Fibroblast of villous mesenchyme (primary cell): ENCODE measurements around the gene SAE1. TPM values are rescaled to one million over a fixed set of nuclear protein-coding genes. Genes with fewer than 3 reads are reported as not detected.
A peak's percentile ranks its signal among the peaks of the same experiment; 100 is the strongest.

ENCODE experiments used
- DNase-seq: peaks from one replicate; pipeline ENCODE4 v3.0.0-alpha.2; 2010; ENCODE audit warnings: low read depth
- H3K4me3 ChIP-seq: 2 replicates; pipeline ENCODE4 v1.5.1; 2011; ENCODE audit warnings: low read depth, mild to moderate bottlenecking, low read length
- total RNA-seq: library from RNA; depleted of rRNA; stranded (reverse); fragments of >200 nt; gene quantifications from 2 replicates; pipeline ENCODE4 v1.2.3, GENCODE V29; 2012
- TF ChIP-seq, protein P1 (sequence below): IDR thresholded peaks from 2 replicates; pipeline ENCODE4 v1.5.1; 2012; ENCODE audit warnings: low read depth, mild to moderate bottlenecking, low read length; ENCODE audit not compliant: insufficient read depth

The SAE1 gene
- total RNA-seq, 1 donor: 160 TPM

DNA sequence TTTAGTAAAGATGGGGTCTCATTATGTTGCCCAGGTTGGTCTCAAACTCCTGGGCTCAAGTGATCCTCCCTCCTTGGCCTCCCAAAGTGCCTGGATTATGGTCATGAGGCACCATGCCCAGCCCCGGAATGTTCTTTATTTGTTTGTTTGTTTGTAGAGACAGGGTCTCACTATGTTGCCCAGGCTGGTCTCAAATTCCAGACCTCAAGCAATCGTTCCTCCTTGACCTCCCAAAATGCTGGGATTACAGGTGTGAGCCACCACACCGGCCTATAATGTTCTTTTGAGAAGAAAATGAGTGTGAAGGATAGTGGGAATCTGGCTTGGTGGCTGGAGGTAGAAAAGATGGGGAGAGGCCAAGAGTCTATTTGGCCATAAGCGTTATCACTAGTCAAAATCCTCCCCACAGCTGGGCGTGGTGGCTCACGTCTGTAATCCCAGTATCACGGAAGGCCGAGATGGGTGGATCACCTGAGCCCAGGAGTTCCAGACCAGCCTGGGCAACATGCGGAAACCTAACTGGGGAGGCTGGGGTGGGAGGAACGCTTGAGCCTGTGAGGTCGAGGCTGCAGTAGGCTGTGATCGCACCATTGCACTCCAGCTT lies 105.5 kb downstream of the SAE1 start:
- TF ChIP-seq, protein P1, sequence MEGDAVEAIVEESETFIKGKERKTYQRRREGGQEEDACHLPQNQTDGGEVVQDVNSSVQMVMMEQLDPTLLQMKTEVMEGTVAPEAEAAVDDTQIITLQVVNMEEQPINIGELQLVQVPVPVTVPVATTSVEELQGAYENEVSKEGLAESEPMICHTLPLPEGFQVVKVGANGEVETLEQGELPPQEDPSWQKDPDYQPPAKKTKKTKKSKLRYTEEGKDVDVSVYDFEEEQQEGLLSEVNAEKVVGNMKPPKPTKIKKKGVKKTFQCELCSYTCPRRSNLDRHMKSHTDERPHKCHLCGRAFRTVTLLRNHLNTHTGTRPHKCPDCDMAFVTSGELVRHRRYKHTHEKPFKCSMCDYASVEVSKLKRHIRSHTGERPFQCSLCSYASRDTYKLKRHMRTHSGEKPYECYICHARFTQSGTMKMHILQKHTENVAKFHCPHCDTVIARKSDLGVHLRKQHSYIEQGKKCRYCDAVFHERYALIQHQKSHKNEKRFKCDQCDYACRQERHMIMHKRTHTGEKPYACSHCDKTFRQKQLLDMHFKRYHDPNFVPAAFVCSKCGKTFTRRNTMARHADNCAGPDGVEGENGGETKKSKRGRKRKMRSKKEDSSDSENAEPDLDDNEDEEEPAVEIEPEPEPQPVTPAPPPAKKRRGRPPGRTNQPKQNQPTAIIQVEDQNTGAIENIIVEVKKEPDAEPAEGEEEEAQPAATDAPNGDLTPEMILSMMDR: no peak
- no peak overlapping the region for H3K4me3 ChIP-seq
- no peak for DNase-seq

DNA sequence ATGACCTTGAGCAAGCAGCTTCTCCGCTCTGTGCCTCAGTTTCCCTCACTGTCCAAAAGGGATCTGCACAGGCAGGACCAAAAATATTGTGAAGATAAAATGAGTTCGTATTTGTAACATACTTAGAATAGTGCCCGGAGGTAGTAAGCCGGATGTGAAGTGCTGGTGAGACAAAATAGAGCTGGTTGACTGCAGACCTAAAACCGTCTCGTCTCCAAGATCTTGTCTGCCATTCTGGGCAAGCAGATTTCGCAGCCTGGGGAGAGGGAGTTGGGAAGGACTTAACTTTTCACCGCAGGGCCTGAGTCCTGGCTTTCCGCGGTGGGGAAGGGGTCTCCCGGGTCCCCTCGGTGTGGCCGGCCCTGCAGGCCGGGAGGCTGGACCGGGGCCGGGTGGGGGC lies 108.5 kb downstream of the SAE1 start:
- TF ChIP-seq, protein P1: no peak
- peak overlapping the region; percentile 45 for H3K4me3 ChIP-seq
- DNase-seq: no peak

DNA sequence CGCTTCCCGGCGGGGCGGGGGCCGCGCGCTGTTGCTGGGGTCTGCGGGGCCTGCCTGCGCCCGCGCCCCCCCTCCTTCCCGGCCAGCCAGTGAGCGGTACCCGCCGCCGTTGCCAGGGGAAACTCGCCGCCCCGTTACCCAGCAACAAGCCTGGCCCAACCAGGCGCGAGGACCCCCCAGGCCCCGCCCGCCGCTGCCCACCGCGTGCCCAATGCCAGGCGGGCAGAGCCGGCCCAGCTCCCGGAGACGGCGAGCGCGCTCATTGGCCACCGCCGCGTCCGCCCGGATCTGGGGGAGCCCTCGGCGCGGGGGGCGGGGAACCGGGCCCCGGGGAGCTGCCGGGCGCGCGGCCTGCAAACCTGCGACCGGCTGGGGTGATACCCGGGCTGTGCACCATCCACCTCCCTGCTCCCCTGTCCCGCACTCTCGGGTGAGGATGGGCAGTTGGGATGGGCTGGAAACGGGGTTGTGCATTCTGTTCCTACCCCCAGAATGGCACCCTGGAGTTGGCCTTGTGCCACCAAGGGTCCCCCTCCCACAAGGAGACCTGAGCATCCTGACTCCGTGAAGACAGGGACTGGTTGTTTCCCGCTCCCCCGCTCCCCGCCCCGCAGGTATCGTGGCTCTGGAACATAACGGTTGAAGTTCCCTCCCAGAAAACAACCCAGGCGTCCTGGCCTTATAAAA lies 109.1 kb downstream of the SAE1 start:
- peak; percentile 42 for DNase-seq
- TF ChIP-seq, protein P1: no peak
- H3K4me3 ChIP-seq: no peak overlapping the region

DNA sequence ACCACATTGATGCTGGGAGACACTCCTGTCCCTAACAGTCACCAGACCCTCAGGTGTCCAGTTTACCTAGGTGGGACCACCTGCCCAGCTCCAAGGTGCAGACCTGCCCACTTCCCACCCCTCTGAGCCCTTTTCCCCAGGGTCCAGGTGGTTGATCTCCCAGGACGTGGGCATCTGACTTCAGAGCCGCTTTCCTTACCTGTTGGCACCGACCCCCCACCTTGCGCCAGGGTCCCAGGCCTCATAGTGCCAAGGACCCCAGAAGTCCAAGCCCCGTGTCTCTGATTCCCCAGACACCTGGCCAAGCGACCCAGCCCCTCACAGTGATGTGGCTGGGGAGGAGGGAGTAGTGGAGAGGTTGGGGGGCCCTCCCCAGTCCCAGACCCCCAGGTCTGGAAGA lies 109.9 kb downstream of the SAE1 start:
- H3K4me3 ChIP-seq: no peak overlapping the region
- TF ChIP-seq, protein P1: no peak
- no peak for DNase-seq

DNA sequence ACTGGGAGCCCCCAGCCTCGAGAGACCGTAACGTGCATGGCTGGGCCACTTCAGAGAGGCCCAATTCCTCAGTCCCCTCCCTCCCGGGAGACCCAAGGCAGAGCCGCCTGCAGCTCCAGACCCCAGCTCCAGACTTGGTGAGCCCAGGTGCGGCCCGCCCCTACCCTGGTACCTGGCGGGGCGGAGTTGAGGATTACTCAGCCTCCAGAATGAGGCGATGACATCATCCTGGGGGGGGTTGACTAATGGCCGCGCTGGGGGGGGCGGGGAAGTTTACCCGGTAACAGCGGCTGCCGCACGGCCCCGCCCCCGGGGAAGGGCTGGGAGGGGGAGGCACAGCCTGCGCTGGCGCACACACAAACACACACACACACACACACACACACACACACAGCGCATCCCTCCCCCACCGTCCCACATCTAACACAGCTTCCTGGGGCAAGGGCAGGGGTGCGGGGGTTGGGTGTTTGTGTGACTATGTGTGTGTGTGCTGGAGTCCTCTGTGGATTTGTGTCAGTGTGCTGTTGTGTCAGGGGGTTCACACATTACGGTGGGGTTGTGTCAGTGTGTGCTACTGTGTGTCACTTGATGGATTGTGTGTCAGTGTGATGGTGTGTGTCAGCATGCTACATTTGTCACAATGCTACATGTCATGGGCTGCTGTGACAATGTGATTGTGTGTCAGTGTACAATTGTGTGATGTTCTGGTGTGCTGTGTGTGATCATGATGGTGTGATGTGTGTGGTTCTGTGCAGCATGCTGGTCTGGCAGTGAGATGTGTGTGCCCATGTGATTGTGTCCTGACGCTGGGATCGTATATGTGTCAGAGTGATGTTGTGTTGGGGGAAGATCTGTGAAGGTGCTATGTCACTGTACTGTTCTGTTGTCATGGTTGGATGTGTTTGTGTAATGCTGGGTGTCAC lies 110.6 kb downstream of the SAE1 start:
- DNase-seq: peak; percentile 72
- no peak overlapping the region for H3K4me3 ChIP-seq
- TF ChIP-seq, protein P1: no peak

DNA sequence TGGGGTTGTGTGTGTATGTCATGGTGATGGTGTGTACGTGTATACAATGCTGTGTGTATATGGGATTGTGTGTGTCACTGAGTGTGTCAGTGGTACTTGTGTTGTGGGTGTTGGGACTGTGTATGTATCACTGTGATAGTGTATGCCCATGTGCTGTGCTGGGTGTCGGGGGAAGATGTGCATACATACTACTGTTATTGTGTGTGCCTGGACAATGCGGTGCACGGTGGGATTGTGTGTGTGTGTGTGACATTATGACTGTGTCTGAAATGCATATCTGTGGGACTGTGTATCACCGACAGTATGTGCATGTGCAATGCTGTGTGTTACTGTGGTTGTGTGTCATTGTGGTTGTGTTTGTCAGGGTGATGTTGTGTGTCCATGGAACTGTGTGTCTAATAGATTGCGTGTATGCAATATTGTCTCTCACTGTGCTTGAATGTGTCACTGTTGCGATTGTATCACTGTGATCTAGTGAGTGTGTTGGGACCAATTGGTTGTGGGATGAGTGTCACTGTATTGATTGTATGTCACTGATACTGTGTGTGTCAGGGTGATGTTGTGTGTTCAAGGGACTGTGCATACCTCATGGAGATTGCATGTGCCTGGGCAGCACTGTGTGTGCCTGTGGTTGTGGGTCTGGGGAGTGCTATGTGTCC lies 111.4 kb downstream of the SAE1 start:
- DNase-seq: no peak
- TF ChIP-seq, protein P1: no peak

More for the DNA sequence above, 111.4 kb downstream of the SAE1 start:
- H3K4me3 ChIP-seq: no peak overlapping the region
